H1 (cell line): ENCODE data around the gene SRSF1. TPM values are rescaled to one million over a fixed set of nuclear protein-coding genes. Genes with fewer than 3 reads are reported as not detected.

ENCODE experiments used
- ASH2L ChIP-seq: fragments of 200-600, 300-600 bp; sonication (generic); IDR thresholded peaks from one replicate; pipeline ENCODE4 v1.7.1; 2017; ENCODE audit warnings: low read length
- ATF2 ChIP-seq: IDR thresholded peaks from 2 replicates; pipeline ENCODE4 v1.6.1; 2012; ENCODE audit warnings: low read length, inconsistent platforms
- BACH1 ChIP-seq: IDR thresholded peaks from 2 replicates; pipeline ENCODE4 v1.6.1; 2012; ENCODE audit warnings: low read length, improper control_type of control experiment
- BRCA1 ChIP-seq: IDR thresholded peaks from 2 replicates; pipeline ENCODE4 v1.6.1; 2012; ENCODE audit warnings: low read depth, low read length, improper control_type of control experiment
- CBX5 ChIP-seq: fragments of 300-800, 300-1000 bp; sonication (generic); IDR thresholded peaks from 2 replicates; pipeline ENCODE4 v1.7.1; 2016; ENCODE audit warnings: antibody characterized with exemption, low read length, low read depth
- CBX8 ChIP-seq: fragments of 300-800, 300-1000 bp; sonication (generic); IDR thresholded peaks from 2 replicates; pipeline ENCODE4 v1.7.1; 2016; ENCODE audit warnings: low read depth, low read length, borderline replicate concordance
- CHD2 ChIP-seq: IDR thresholded peaks from 2 replicates; pipeline ENCODE4 v1.6.1; 2012; ENCODE audit warnings: low read length, improper control_type of control experiment
- E2F6 ChIP-seq: IDR thresholded peaks from 2 replicates; pipeline ENCODE4 v1.6.1; 2012; ENCODE audit warnings: inconsistent platforms
- EZH2 ChIP-seq: fragments of 200-600 bp; sonication (generic); IDR thresholded peaks from 2 replicates; pipeline ENCODE4 v1.7.1; 2012; ENCODE audit warnings: low read depth, mild to moderate bottlenecking, moderate library complexity, low read length, inconsistent platforms; ENCODE audit not compliant: severe bottlenecking
- KDM1A ChIP-seq: fragments of 200-600, 300-600 bp; sonication (generic); IDR thresholded peaks from 2 replicates; pipeline ENCODE4 v1.7.1; 2016; ENCODE audit warnings: mild to moderate bottlenecking, low read length, borderline replicate concordance
- NANOG ChIP-seq: IDR thresholded peaks from 2 replicates; pipeline ENCODE4 v1.6.1; 2011; ENCODE audit warnings: low read length, low read depth, mild to moderate bottlenecking, inconsistent platforms; ENCODE audit not compliant: insufficient read depth, poor library complexity, severe bottlenecking
- NRF1 ChIP-seq: IDR thresholded peaks from 2 replicates; pipeline ENCODE4 v1.6.1; 2011; ENCODE audit warnings: mild to moderate bottlenecking, low read depth, low read length, improper control_type of control experiment
- POLR2A ChIP-seq, 2 experiments: IDR thresholded peaks; 1 replicate in 1 of 2; 2 replicates in 1 of 2; pipeline ENCODE4 v1.6.1; 2011; ENCODE audit warnings: low read depth in 2 of 2, low read length in 2 of 2, mild to moderate bottlenecking in 2 of 2; ENCODE audit errors: control extremely low read depth in 1 of 2
- POU5F1 ChIP-seq: IDR thresholded peaks from 2 replicates; pipeline ENCODE4 v1.6.1; 2011; ENCODE audit warnings: low read depth, mild to moderate bottlenecking, low read length, moderate library complexity
- RXRA ChIP-seq: IDR thresholded peaks from 2 replicates; pipeline ENCODE4 v1.6.1; 2011; ENCODE audit warnings: low read depth, mild to moderate bottlenecking, low read length, moderate library complexity; ENCODE audit not compliant: insufficient read depth
- SAP30 ChIP-seq: fragments of 300-600 bp; sonication (generic); IDR thresholded peaks from 2 replicates; pipeline ENCODE4 v1.7.1; 2012; ENCODE audit warnings: low read length, moderate library complexity, mild to moderate bottlenecking, inconsistent platforms; ENCODE audit not compliant: insufficient read depth, insufficient replicate concordance
- SIN3A ChIP-seq, 2 experiments: IDR thresholded peaks in 1 of 2; conservative IDR thresholded peaks in 1 of 2; 2 replicates each; pipeline ENCODE4 v1.6.1; 2011 to 2012; ENCODE audit warnings: low read length in 2 of 2, improper control_type of control experiment in 1 of 2, low read depth in 1 of 2, mild to moderate bottlenecking in 1 of 2
- SIRT6 ChIP-seq: IDR thresholded peaks from one replicate; pipeline ENCODE4 v1.7.1; 2012; ENCODE audit warnings: low read length, inconsistent platforms
- SUZ12 ChIP-seq: fragments of 200-600 bp; sonication (generic); IDR thresholded peaks from 2 replicates; pipeline ENCODE4 v1.6.1; 2012; ENCODE audit warnings: mild to moderate bottlenecking, inconsistent platforms, low read length, moderate library complexity, mixed read lengths
- TAF7 ChIP-seq: optimal IDR thresholded peaks from 2 replicates; pipeline ENCODE3; 2011; ENCODE audit warnings: low read depth, mild to moderate bottlenecking, inconsistent platforms, low read length, moderate library complexity, borderline replicate concordance
- TEAD4 ChIP-seq: IDR thresholded peaks from 2 replicates; pipeline ENCODE4 v1.6.1; 2012; ENCODE audit warnings: low read depth, low read length, inconsistent platforms, mixed read lengths
- YY1 ChIP-seq: IDR thresholded peaks from 2 replicates; pipeline ENCODE4 v1.6.1; 2011; ENCODE audit warnings: low read depth, mild to moderate bottlenecking, low read length
- polyA plus RNA-seq, 7 experiments: library from polyadenylated mRNA; depleted of rRNA in 3 of 7; stranded (reverse) in 5 of 7; unstranded in 2 of 7; fragments of >200 nt in 5 of 7; fragments of 200-250 nt in 2 of 7; gene quantifications; 1 replicate in 5 of 7; 2 replicates in 1 of 7; 4 replicates in 1 of 7; pipeline versions ENCODE4 v1.2.1 to v1.2.3, GENCODE V29; 2011 to 2013; ENCODE audit warnings: missing spikeins in 2 of 7, mixed read lengths in 2 of 7
- total RNA-seq: library from RNA; stranded (reverse); fragmentation: NEBNext Ultra II Directional; extraction: Animal tissue kit (Norgen Biotek cat#: 25700); gene quantifications from 2 replicates; pipeline ENCODE4 v1.2.1, GENCODE V29; 2021

The SRSF1 gene
- total and polyA plus RNA-seq, 2 of the 8 experiments (the other 6 are each of a cell fraction or from before 2014, with no cell fraction given) = 149 to 429 TPM

GRCh38 chr17:58006924-58007780, at the start of gene SRSF1 (continued):
- TF ChIP-seq ATF2 (peak; percentile 95), CHD2 (peak; percentile 77), NRF1 (peak; percentile 79), BACH1 (peak; percentile 84), TEAD4 (no peak), E2F6 (peak; percentile 98), RXRA (no peak), POU5F1 (no peak), YY1 (peak; percentile 97), NANOG (peak; percentile 39), BRCA1 (no peak), KDM1A (0 out of 2 replicates have a peak, but pooled peaks have one; percentile 7), CBX8 (no peak), SIN3A (conservative IDR thresholded peaks at IDR 0.05 in 1 of 2, IDR thresholded peaks at IDR 0.05 in 1 of 2; ENCODE audit: low read depth in 1 of 2, low read length in 2 of 2) (peak in 1 of 2 experiments; percentile 22; a peak in 1 of 4 replicates), ASH2L (peak; percentile 70), SAP30 (no peak), EZH2 (no peak), POLR2A (IDR thresholded peaks at IDR 0.05; ENCODE audit: control extremely low read depth in 1 of 2, low read depth in 2 of 2, low read length in 2 of 2) (peak; percentile 85 to 92), TAF7 (peak; percentile 86), SIRT6 (no peak), CBX5 (no peak), SUZ12 (peak; percentile 34; the same call in 1 of the 2 replicates)
